ENCODE measurements around the gene PTK6. TPM values are rescaled to one million over a fixed set of nuclear protein-coding genes. Genes with fewer than 3 reads are reported as not detected.

The PTK6 gene
- total RNA-seq, 4 donors from 2014 or later, result 0.38 to 0.68 (median 0.66) TPM; not detected in 1

DNA sequence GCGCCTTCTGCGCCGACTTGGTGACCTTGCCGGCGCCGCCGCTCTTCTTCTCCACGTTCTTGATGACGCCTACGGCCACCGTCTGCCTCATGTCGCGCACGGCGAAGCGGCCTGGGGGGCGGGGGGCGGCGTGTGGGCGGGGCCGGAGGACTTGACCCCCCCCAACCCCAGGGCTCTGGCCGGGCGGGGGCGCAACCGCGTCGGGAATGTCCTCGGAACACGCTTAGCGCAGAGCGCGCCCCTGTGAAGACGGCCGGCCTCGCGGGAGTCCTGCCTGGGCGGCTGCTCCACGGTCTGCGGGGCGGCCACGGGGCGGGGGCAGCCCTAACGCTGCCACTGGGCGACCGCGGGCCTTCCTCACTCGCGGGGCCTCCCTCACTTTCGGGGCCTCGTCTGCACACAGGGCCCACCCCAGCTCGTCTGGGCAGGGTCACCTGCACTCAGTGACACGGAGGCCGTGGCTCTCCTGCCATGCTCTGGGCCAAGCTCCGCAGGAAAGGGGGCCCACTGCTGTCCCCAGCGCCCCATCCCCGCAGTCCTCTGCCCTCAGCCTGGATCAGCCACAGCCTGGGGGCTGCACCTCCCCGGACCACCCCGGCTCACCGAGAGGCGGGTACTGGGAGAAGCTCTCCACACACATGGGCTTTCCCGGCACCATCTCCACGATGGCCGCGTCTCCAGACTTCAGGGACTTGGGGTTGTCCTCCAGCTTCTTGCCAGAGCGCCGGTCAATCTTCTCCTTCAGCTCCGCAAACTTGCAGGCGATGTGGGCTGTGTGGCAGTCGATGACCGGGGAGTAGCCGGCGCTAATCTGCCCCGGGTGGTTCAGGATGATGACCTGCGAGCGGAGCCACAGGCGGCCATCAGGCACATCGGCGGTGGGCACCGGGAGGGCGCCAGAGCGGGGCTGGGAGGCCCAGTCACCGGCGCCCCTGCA is 48.6 kb downstream of the PTK6 start:
- no peak for TF ChIP-seq CTCF (IDR thresholded peaks at IDR 0.05; ENCODE audit: low read depth)

DNA sequence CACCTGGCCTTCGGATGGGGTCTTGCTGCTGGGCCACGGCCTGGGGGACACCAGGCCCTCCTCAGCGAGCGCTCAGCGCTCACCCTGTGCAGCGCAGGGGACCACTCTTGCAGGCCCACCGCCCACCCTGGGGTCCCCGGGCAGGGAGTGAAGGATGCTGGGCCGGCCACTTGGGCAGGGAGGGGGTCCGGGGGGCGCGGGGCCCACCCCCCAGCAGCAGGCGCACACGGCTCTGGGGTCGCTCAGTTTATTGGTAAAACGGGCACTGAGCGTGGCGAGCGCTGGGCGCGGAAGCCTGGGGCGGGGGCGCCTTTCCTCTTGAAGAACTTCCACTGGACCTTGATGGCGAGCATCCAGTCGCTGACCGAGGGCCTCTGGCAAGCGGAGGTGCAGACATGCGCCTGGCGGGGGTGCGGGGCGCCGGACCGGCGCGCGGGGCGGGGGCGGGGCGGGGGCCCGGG is 49.4 kb downstream of the PTK6 start:
- no peak for TF ChIP-seq CTCF (IDR thresholded peaks at IDR 0.05; ENCODE audit: low read depth)

DNA sequence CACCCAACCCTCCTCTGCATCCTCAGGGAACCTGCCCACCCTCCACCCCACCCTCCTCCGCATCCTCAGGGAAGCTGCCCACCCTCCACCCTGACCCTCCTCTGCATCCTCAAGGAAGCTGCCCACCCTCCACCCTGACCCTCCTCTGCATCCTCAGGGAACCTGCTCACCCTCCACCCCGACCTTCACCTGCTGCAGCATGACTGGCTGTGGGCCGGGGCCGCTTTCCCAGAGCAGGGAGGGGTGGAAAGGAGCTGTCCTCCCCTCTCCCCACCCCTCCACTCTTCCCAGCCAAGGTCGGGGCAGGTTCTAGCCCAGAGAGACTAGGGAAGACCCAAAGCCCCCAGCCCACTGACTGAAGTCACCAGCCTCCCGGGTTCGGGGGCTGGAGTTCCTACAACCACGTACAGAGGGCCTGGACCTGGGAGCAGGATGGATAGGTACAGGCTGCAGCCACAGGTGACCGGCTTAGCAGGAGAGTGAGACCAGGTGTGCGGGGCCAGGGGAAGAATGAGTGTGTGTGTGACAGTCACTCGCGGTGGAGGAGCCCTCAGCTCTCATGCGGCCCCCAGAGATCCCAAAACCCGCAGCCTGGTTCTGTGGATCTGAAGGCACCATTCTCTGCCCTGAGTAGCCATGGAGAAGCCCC is 49.9 kb downstream of the PTK6 start:
- TF ChIP-seq CTCF (IDR thresholded peaks at IDR 0.05; ENCODE audit: low read depth), result no peak

DNA sequence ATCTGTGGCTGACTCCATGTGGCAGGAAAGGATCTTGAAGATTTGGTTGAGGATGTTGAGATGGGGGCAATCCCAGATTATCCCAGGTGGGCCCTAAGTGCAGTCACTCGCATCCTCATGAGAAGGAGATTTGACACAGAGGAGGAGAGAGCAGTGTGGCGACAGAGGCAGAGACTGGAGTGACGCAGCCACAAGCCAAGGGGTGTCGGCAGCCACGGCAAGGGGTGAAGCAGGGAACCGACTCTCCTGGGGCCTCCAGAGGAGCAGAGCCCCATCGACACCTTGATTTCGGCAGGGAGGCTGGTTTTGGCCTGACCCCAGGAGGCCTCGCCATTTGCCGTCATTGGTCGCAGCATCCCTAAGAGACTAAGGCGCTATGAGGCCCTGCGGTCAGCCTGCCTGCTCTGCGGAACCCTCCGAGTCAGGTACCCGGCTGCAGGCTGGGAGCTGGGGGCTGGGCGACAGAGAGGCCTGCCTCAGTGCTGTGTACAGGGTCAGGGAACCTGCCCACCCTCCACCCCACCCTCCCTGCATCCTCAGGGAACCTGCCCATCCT is 50.8 kb downstream of the PTK6 start:
- no peak for TF ChIP-seq CTCF (IDR thresholded peaks at IDR 0.05; ENCODE audit: low read depth)

- no peak for TF ChIP-seq CTCF (IDR thresholded peaks at IDR 0.05; ENCODE audit: low read depth)
Observed at GRCh38 chr20:63484651-63485403, 52.3 kb downstream of the PTK6 start.

DNA sequence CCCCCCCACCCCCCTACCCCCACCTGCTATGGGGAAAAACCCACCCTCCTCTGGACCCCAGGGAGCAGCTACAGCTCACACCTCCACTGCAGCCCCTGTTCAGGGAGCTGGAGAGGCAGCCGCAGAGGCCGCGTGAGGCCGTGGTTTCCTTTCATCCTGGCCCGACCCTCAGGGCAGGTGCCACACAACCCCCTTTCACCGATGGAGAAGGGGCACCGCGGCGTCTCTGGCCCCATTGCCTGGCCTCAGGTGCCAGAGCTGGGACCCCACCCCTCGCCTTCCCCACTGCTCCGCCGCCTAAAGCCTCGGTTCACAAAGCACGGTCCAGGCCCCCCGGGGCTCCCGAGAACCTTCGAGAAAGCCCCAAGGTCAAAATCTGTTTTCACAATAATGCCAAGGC is 52.9 kb downstream of the PTK6 start:
- no peak for TF ChIP-seq CTCF (IDR thresholded peaks at IDR 0.05; ENCODE audit: low read depth)

Measured in subcutaneous adipose tissue (tissue), 4 donors.